Limb (tissue), 2 donors: Measurements from ENCODE around the gene RRAD.

Source experiments
- DNase-seq, 2 donors: peaks; one replicate each; pipeline ENCODE4 v3.0.0-alpha.2; 2016; ENCODE audit errors: extremely low spot score in 2 of 2

Gene RRAD

GRCh38 chr16:66934138-66934838 lies 9.0 kb upstream of the RRAD start, which contains the start of gene CIAO2B:
TSS of gene CIAO2B (minus strand) at chr16:66934402. CDS start at chr16:66934364, 38 bp downstream.
- DNase-seq: peak; percentile 88 to 95

GRCh38 chr16:66933776-66934137 lies 8.4 kb upstream of the RRAD start:
- DNase-seq: no peak

DNA sequence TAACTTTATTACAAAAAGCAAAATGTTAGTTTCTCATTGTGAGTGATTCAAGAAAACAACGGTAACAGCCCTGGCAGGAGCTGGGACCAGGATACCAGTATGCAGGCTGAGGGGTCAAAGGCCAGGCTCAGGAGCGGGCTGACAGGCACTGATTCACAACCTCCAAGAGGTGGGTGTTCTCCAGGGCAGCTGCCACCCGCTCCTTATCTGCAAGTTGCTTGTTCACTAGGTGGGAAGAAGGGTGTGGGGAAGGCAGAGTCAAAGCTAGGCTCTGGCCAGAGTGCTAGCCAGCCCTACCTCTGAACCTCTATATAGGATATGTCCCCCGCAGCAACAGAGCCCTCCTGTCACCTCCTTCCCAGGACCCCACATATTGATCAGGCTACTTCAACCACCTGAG lies 6.7 kb upstream of the RRAD start:
- DNase-seq: no peak

GRCh38 chr16:66931665-66932064 lies 6.3 kb upstream of the RRAD start:
- DNase-seq: no peak

DNA sequence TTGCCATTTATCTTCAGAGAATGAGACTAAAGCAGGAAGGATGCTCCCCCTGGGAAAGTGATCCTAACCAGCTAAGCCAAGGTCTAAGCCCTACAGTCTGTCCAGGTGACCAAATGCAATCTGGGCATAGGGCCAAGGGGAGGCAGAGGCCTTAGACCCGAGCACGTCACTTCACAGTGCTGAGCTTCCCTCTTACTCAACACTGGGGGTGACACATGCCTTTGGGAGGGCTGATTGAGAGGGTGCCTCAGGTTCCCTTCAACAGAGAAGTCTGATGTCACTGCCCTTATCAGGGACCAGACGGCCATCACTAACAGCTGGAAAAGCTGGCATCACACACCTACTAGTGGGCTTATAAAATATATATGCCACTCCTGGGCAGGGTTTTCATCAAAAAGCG lies 4.9 kb upstream of the RRAD start:
- no peak for DNase-seq

- DNase-seq: no peak
Observed at GRCh38 chr16:66928702-66929388, 3.5 kb upstream of the RRAD start.

GRCh38 chr16:66927918-66928649 lies 2.7 kb upstream of the RRAD start:
- no peak for DNase-seq

- no peak for DNase-seq
Observed at GRCh38 chr16:66926961-66927436, 1.7 kb upstream of the RRAD start.

GRCh38 chr16:66926171-66926947 lies 1.0 kb upstream of the RRAD start:
- DNase-seq: no peak

- no peak for DNase-seq
Observed at GRCh38 chr16:66924527-66925321, 611 bp downstream of the RRAD start.

GRCh38 chr16:66923866-66924265 lies 1.5 kb downstream of the RRAD start:
- no peak for DNase-seq

GRCh38 chr16:66923247-66923731 lies 2.0 kb downstream of the RRAD start:
- DNase-seq: no peak

DNA sequence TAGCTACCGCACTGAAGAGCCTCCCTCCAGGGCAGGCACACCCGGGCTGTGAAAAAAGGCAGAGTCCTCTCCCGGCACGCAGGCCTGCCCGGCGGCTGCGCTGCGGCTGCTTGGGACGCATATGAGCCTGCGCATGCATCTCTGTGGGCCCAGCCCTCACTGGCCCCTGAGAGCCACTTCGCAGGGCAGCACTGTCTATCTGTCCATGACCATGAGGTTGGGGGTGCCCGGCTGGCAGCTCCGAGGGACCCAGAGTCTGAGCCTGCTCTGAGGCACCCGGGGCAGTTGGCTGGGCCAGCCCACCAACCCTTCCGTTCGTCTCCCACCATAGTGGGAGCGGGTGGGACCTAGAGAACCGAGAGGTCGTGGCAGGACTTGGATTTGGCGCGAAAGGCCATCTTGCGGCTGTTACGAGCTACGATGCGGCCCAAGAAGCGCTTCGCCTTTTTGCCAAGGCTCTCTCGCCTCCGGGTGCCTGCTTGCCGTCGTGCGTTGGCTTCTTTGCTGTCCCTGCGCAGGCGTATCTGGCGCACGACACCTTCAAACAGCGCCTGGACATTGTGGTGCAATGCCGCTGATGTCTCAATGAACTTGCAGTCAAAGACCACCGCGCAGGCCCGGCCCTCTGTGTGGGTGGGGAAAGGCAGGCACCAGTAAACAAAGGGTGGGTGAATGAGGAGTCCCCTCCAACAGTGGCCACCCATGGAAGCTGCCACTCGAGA lies 3.4 kb downstream of the RRAD start:
- DNase-seq: no peak

- DNase-seq: no peak
Observed at GRCh38 chr16:66920924-66921680, 4.2 kb downstream of the RRAD start.

DNA sequence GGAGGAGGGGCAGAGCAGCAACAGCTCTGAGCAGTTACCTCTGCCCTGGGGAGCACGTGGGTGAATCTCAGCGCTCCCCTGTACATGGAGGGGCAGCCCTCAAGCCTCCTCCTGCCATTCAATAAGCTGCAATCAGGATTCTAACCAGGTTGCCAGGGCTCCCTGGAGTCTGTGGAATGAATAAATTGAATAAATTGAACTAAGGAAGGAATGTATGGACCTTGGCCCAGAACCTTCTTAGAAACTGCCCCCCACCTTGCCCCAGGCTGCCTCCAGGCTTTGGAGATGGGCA lies 5.1 kb downstream of the RRAD start:
- DNase-seq: no peak

GRCh38 chr16:66919569-66920298 lies 5.6 kb downstream of the RRAD start:
- no peak for DNase-seq

GRCh38 chr16:66918803-66919568 lies 6.3 kb downstream of the RRAD start, which contains the start of gene CDH16:
TSS of gene CDH16 (minus strand) at chr16:66918885. CDS start at chr16:66918065, 820 bp downstream.
- no peak for DNase-seq

GRCh38 chr16:66918355-66918754 lies 7.0 kb downstream of the RRAD start:
- no peak for DNase-seq
